Body of pancreas (tissue), 4 donors: ENCODE results near the gene FLRT1.
A peak's percentile ranks its signal among the peaks of the same experiment; 100 is the strongest.

Experiments
- CTCF ChIP-seq, 7 experiments: fragments of 450-650 bp in 4 of 7; fragments of 200-600 bp in 3 of 7; sonication (generic) in 3 of 7; IDR thresholded peaks; one replicate each; pipeline ENCODE4 v1.5.1; 2016 to 2019; ENCODE audit warnings: antibody characterized with exemption in 7 of 7
- POLR2A ChIP-seq, 3 donors: fragments of 450-650 bp; IDR thresholded peaks; one replicate each; pipeline ENCODE4 v1.6.1; 2016; ENCODE audit warnings: antibody characterized with exemption in 3 of 3, mild to moderate bottlenecking in 2 of 3

GRCh38 chr11:64000026-64000739 is 35.5 kb upstream of the FLRT1 start:
- peak; percentile 45 to 94 (median 81) for TF ChIP-seq CTCF (IDR thresholded peaks at IDR 0.05)
- TF ChIP-seq POLR2A (IDR thresholded peaks at IDR 0.05), result no peak
